HCT116 (cell line): ENCODE measurements around the gene PFKFB2. TPM values are rescaled to one million over a fixed set of nuclear protein-coding genes. Genes with fewer than 3 reads are reported as not detected.

Experiments
- ATAC-seq: fragments of 200-7000 bp; cut with Tn5 transposase; 2 replicates; pipeline ENCODE4 v1.9.1; 2020; ENCODE audit warnings: mild to moderate bottlenecking, moderate library complexity
- BruUV-seq: library from RNA; stranded (reverse); fragments of 400-500 nt; replicated peaks from 2 replicates; lab custom pipeline; 2021; lab: Mats Ljungman, UMichigan
- CTCF ChIA-PET: fragments of 300-600 bp; sonication (Branson Sonifier 250); formaldehyde crosslinking; loops from one replicate; lab custom pipeline; 2021; ENCODE audit warnings: antibody characterized with exemption; lab: Charles Lee
- POLR2A ChIA-PET: fragments of 300-600, 350-600 bp; sonication (Branson Sonifier 250); formaldehyde crosslinking; loops from one replicate; lab custom pipeline; 2021; ENCODE audit warnings: antibody characterized with exemption; lab: Charles Lee
- RAD21 ChIA-PET, 2 experiments: fragments of 300-600 bp; sonication (Branson Sonifier 250); formaldehyde crosslinking; loops; one replicate each; lab custom pipeline; 2023; ENCODE audit warnings: low total read pairs in 2 of 2; ENCODE audit not compliant: uncharacterized antibody in 2 of 2, unreplicated experiment in 2 of 2, low non-redundant PET in 1 of 2; lab: Charles Lee
- DNase-seq: peaks from one replicate; pipeline ENCODE4 v3.0.0-alpha.2; 2010; ENCODE audit warnings: low read depth, low spot score
- H2AFZ ChIP-seq: fragments of 200-600 bp; shearing (Covaris generic), sonication (generic); 2 replicates; pipeline ENCODE4 v1.6.1; 2017; ENCODE audit warnings: low read depth, mixed run types, mixed read lengths, antibody characterized with exemption, low read length; ENCODE audit not compliant: poor library complexity, severe bottlenecking
- H3K27ac ChIP-seq: 2 replicates; pipeline ENCODE4 v1.5.1; 2012; ENCODE audit warnings: low read depth, low read length
- H3K27me3 ChIP-seq: fragments of 200-600 bp; sonication (generic); 2 replicates; pipeline ENCODE4 v1.6.1; 2016; ENCODE audit warnings: mixed run types, low read length, mixed read lengths; ENCODE audit not compliant: insufficient read depth
- H3K36me3 ChIP-seq, 2 experiments: fragments of 200-500 bp in 1 of 2; fragments of 200-600 bp in 1 of 2; sonication (Bioruptor generic) in 1 of 2; sonication (generic) in 1 of 2; 2 replicates each; pipeline versions ENCODE4 v1.5.1 to v1.6.1; 2014 to 2016; ENCODE audit warnings: low read length in 2 of 2, inconsistent platforms in 1 of 2, mixed read lengths in 1 of 2, mixed run types in 1 of 2; ENCODE audit not compliant: insufficient read depth in 2 of 2, control insufficient read depth in 1 of 2
- H3K4me1 ChIP-seq, 2 experiments: fragments of 200-600 bp in 1 of 2; sonication (generic) in 1 of 2; 2 replicates each; pipeline versions ENCODE4 v1.5.1 to v1.6.1; 2012 to 2017; ENCODE audit warnings: low read length in 2 of 2, inconsistent platforms in 1 of 2, mild to moderate bottlenecking in 1 of 2, mixed read lengths in 1 of 2, mixed run types in 1 of 2, moderate library complexity in 1 of 2; ENCODE audit not compliant: insufficient read depth in 2 of 2, control insufficient read depth in 1 of 2
- H3K4me2 ChIP-seq: fragments of 200-600 bp; sonication (generic); 2 replicates; pipeline ENCODE4 v1.6.1; 2017; ENCODE audit warnings: mixed run types, low read length, mixed read lengths
- H3K4me3 ChIP-seq, 2 experiments: fragments of 200-600 bp in 1 of 2; sonication (generic) in 1 of 2; replicated peaks in 1 of 2; 2 replicates each; pipeline ENCODE4 v1.5.1; 2011 to 2016; ENCODE audit warnings: low read length in 2 of 2, control low read depth in 1 of 2, low read depth in 1 of 2, mild to moderate bottlenecking in 1 of 2, mixed read lengths in 1 of 2, mixed run types in 1 of 2
- H3K79me2 ChIP-seq: fragments of 200-600 bp; sonication (generic); 2 replicates; pipeline ENCODE4 v1.6.1; 2017; ENCODE audit warnings: mild to moderate bottlenecking, mixed run types, low read length, moderate library complexity, mixed read lengths; ENCODE audit not compliant: insufficient read depth
- H3K9ac ChIP-seq: fragments of 200-600 bp; sonication (generic); 2 replicates; pipeline ENCODE4 v1.6.1; 2016; ENCODE audit warnings: low read length, mixed read lengths
- H3K9me2 ChIP-seq: fragments of 200-600 bp; sonication (generic), shearing (Covaris generic); 2 replicates; pipeline ENCODE4 v1.6.1; 2017; ENCODE audit warnings: mixed run types, mild to moderate bottlenecking, moderate library complexity; ENCODE audit not compliant: insufficient read depth
- H3K9me3 ChIP-seq, 2 experiments: fragments of 200-500 bp in 1 of 2; fragments of 200-600 bp in 1 of 2; sonication (Bioruptor generic) in 1 of 2; sonication (generic) in 1 of 2; 2 replicates each; pipeline ENCODE4 v1.6.1; 2014 to 2017; ENCODE audit warnings: low read length in 2 of 2, mixed read lengths in 2 of 2, inconsistent platforms in 1 of 2, low read depth in 1 of 2, mild to moderate bottlenecking in 1 of 2, mixed run types in 1 of 2, moderate library complexity in 1 of 2; ENCODE audit not compliant: control insufficient read depth in 1 of 2, insufficient read depth in 1 of 2
- H4K20me1 ChIP-seq: fragments of 200-600 bp; sonication (generic), shearing (Covaris generic); 2 replicates; pipeline ENCODE4 v1.6.1; 2017; ENCODE audit warnings: mixed run types, mild to moderate bottlenecking, moderate library complexity; ENCODE audit not compliant: insufficient read depth
- EGR1 ChIP-seq: IDR thresholded peaks from 2 replicates; pipeline ENCODE4 v1.6.1; 2012; ENCODE audit warnings: low read depth
- ELF1 ChIP-seq: IDR thresholded peaks from 2 replicates; pipeline ENCODE4 v1.6.1; 2012; ENCODE audit warnings: low read depth, borderline replicate concordance
- FOSL1 ChIP-seq: IDR thresholded peaks from 2 replicates; pipeline ENCODE4 v1.6.1; 2012; ENCODE audit warnings: low read depth
- POLR2A ChIP-seq: IDR thresholded peaks from 2 replicates; pipeline ENCODE4 v1.7.0; 2011; ENCODE audit warnings: borderline replicate concordance; ENCODE audit not compliant: insufficient read depth, insufficient read length; ENCODE audit errors: extremely low read depth
- RAD21 ChIP-seq: IDR thresholded peaks from 2 replicates; pipeline ENCODE4 v1.6.1; 2012; ENCODE audit warnings: low read depth, mild to moderate bottlenecking
- SIN3A ChIP-seq: IDR thresholded peaks from 2 replicates; pipeline ENCODE4 v1.6.1; 2012; ENCODE audit warnings: low read depth
- SRF ChIP-seq: IDR thresholded peaks from 2 replicates; pipeline ENCODE4 v1.6.1; 2012; ENCODE audit warnings: low read depth
- TCF7L2 ChIP-seq: IDR thresholded peaks from 2 replicates; pipeline ENCODE4 v1.7.0; 2011; ENCODE audit warnings: borderline replicate concordance, inconsistent platforms; ENCODE audit not compliant: insufficient read depth, insufficient read length; ENCODE audit errors: extremely low read depth
- YY1 ChIP-seq: IDR thresholded peaks from 2 replicates; pipeline ENCODE4 v1.6.1; 2011; ENCODE audit warnings: low read length, low read depth, moderate library complexity, mild to moderate bottlenecking; ENCODE audit not compliant: insufficient replicate concordance; ENCODE audit errors: extremely low read depth
- ZFX ChIP-seq: fragments of 450-650 bp; IDR thresholded peaks from 2 replicates; pipeline ENCODE4 v1.6.1; 2017
- ZNF274 ChIP-seq: fragments of 200-500 bp; sonication (Bioruptor generic); IDR thresholded peaks from 2 replicates; pipeline ENCODE4 v1.6.1; 2014; ENCODE audit warnings: mild to moderate bottlenecking, low read depth, low read length, inconsistent platforms
- intact Hi-C: fragments of 100-400 bp; cut with micrococcal nuclease; formaldehyde crosslinking; loops from 2 replicates; pipeline ENCODE4 v1.10.0; 2022
- total RNA-seq: library from RNA; stranded (reverse); gene quantifications from one replicate; pipeline ENCODE4 v1.2.1, GENCODE V29; 2021; ENCODE audit not compliant: unreplicated experiment
- TF ChIP-seq, protein P1 (sequence below): IDR thresholded peaks from 2 replicates; pipeline ENCODE4 v1.6.1; 2012
- TF ChIP-seq, protein P2 (sequence below): IDR thresholded peaks from 2 replicates; pipeline ENCODE4 v1.6.1; 2012
- TF ChIP-seq, protein P3 (sequence below): IDR thresholded peaks from 2 replicates; pipeline ENCODE4 v1.6.1; 2011; ENCODE audit warnings: mild to moderate bottlenecking, low read length, moderate library complexity; ENCODE audit not compliant: insufficient replicate concordance; ENCODE audit errors: extremely low read depth

PFKFB2 gene
- total RNA-seq, 1 experiment from 2014 or later = 13.9 TPM

DNA sequence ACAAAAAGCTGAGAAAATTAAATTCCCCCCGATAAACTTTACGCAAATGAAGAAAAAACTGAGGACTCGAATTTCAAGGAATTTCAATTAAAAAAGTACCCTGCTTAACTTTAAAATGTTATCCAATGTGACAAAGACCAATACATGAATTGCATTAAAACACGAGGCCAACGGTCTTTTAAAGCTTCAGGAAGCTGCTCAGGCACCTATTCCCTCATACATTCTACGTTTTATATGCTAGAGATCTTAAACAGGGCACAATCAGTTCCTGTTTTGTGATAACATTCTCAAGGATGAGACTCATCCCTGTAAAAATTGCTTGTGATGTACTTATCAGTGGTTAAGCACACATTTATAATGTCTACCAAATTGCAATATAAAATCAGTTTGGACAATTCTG lies 5.0 kb upstream of the PFKFB2 start:
- Histone ChIP-seq H3K4me1 (peaks cover 11 to 24% of the 10 kb centered on the region in 2 experiments), H3K79me2 (peaks cover 74% of the 10 kb centered on the region), H3K9me2 (no peaks in the 10 kb centered on the region), H3K9ac (no peak overlapping the region), H3K9me3 (no peaks in the 10 kb centered on the region)
- TF ChIP-seq, protein P1, sequence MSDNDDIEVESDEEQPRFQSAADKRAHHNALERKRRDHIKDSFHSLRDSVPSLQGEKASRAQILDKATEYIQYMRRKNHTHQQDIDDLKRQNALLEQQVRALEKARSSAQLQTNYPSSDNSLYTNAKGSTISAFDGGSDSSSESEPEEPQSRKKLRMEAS = no peak
- TF ChIP-seq SIN3A (no peak), ZNF274 (no peak), EGR1 (no peak), YY1 (no peak), RAD21 (no peak), SRF (no peak), POLR2A (no peak), ELF1 (no peak), TCF7L2 (no peak), FOSL1 (no peak), ZFX (no peak)
- TF ChIP-seq, protein P2, sequence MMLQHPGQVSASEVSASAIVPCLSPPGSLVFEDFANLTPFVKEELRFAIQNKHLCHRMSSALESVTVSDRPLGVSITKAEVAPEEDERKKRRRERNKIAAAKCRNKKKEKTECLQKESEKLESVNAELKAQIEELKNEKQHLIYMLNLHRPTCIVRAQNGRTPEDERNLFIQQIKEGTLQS = no peak
- TF ChIP-seq, protein P3, sequence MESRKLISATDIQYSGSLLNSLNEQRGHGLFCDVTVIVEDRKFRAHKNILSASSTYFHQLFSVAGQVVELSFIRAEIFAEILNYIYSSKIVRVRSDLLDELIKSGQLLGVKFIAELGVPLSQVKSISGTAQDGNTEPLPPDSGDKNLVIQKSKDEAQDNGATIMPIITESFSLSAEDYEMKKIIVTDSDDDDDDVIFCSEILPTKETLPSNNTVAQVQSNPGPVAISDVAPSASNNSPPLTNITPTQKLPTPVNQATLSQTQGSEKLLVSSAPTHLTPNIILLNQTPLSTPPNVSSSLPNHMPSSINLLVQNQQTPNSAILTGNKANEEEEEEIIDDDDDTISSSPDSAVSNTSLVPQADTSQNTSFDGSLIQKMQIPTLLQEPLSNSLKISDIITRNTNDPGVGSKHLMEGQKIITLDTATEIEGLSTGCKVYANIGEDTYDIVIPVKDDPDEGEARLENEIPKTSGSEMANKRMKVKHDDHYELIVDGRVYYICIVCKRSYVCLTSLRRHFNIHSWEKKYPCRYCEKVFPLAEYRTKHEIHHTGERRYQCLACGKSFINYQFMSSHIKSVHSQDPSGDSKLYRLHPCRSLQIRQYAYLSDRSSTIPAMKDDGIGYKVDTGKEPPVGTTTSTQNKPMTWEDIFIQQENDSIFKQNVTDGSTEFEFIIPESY = no peak
- TF ChIP-seq, all 23 proteins: peak for 0
- no peak overlapping the region for H2AFZ ChIP-seq
- ATAC-seq = no peak
- peaks cover 14 to 30% of the 10 kb centered on the region in 2 experiments for H3K36me3 ChIP-seq
- H3K4me3 ChIP-seq = no peak overlapping the region
- RAD21 ChIA-PET = no interaction called here
- no peak overlapping the region for H3K4me2 ChIP-seq
- POLR2A ChIA-PET = no interaction called here
- no peak overlapping the region for H3K27ac ChIP-seq
- DNase-seq = no peak
- intact Hi-C loops = no loop called here
- BruUV-seq = no TSS peak
- peaks cover 8% of the 10 kb centered on the region; the same call in 1 of the 2 replicates for H4K20me1 ChIP-seq
- H3K27me3 ChIP-seq = no peaks in the 10 kb centered on the region
- CTCF ChIA-PET = no interaction called here
